HG02885 (cell line): Measurements from ENCODE around the gene URB2.
A peak's percentile ranks its signal among the peaks of the same experiment; 100 is the strongest.

ENCODE experiments used
- ATAC-seq: cut with Tn5 transposase; IDR thresholded peaks from one replicate; pipeline ENCODE4 v1.9.1; 2021; ENCODE audit warnings: mild to moderate bottlenecking; ENCODE audit not compliant: unreplicated experiment, poor library complexity

URB2 gene

GRCh38 chr1:229642376-229642775 is 16.3 kb downstream of the URB2 start:
- ATAC-seq: no peak

DNA sequence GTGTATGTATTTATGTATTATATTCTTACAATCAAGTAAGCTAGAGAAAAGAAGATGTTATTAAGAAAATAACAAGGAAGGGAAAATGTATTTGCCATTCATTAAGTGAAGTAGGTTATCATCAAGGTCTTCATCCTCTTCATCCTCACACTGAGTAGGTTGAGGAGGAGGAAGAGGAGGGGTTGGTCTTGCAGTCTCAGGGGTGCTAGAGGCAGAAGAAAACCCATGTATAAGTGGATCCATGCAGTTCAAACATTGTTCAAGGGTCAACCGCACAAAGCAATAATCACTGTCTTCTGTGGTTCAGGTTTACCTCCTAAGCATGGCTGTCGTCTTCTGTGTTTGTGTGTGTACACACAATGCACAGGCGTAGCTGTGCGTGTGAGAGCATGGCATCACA is 16.9 kb downstream of the URB2 start:
- no peak for ATAC-seq

DNA sequence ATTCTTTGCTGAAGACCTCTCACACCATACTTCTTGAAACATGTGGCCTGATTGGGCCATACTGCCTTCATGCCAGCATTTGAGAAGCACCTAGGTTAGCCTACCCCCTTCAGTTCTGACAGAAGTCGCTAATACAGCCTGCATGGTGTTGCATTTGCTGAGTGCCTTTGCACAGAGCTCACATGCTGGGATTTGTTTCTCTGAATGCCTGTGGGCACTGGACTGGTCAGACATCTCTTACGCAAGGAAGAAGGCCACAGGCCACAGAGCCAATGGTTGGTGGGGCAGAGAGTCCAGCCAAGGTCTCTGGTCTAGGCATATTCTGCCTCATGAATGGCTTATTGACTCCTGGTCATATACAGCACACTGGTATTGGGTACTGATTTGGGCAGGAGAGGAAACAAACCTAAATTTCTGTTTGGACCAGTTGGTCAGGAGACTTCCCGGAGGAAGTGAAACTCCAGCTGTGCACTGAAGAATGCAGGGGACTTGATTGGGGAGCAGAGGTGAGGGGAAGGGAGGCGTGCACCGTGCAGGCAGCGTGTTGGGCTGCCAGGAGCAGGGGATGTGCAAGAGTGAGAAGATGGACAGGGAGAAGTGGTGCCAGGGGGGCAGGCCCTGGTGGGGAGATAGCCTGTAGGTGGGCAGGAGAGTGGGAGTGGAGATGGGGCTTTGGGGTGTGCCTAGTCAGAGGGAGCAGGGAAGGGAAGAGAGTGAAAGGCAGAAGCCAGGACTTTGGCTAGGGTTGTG is 18.1 kb downstream of the URB2 start:
- ATAC-seq: peak; percentile 57

DNA sequence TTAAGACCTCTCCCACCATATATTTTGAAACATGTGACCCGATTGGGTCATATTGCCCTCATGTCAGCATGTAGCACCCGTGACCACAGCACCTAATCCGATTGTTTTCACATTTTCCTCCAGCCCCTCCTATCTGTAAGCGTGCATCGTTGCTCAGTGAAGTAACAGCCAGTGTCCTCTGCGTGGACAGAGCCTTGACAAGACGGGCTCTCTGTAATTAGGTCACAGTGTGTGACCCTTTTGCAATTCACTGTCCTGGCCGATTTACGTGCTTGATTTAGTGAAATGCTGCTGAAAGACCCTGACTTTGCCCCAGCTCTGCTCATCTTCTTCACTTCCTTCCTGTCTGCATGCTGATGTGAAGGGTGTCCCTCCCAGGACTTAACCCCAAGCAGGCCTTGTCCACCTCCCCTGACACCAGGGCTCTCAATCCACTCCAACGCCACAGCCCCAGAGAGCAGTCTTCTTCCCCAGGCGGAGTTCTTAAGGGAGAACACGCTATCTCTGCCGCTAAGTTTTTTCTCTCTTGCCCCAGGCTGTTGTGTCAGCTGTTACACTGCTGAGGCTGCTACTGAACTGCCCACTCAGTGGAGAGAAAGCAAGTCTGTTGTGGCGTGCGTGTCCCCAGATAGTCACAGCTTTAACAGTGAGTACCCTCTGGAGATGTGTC is 19.4 kb downstream of the URB2 start:
- no peak for ATAC-seq

GRCh38 chr1:229648406-229648805 is 22.4 kb downstream of the URB2 start:
- ATAC-seq: no peak

DNA sequence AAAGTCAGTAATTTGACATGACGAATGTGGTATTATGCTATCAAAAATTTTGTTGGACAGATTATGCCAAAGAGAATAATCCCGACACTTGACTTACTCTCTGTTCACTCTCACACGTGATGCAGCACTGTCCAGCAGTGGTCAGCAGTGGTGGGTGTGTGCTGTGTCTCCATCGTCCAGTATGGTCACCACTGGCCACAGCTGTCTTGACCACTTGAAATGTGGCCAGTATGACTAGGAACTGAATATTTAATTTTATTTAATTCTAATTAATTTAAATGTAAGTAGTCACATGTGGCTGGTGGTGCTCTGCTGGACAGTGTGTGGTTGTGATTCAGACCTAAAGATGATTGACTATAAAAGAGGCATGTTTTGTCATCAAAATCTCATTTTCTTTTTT is 24.0 kb downstream of the URB2 start:
- no peak for ATAC-seq

- ATAC-seq: no peak
Measured at GRCh38 chr1:229651546-229651945, 25.5 kb downstream of the URB2 start.

- no peak for ATAC-seq
Measured at GRCh38 chr1:229653420-229653819, 27.4 kb downstream of the URB2 start.

DNA sequence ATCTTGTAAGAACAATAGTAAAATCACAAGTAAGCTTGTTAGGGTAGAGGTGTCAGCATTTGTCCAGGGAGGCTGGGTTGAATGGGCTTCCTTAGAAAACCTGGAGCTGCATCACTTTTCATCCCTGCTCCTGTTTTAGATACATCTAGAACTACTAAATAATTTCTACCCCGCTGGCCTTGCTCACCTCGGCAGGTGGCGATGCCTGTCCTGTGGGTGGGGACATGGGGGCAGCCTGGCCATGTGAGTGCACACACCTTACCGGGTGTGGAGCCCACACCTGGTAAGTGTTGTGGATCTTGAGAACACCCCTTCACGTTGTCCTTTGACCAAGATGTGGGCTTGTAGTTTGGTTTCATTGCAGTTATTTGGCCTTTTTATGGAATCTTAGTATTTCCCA is 29.7 kb downstream of the URB2 start:
- no peak for ATAC-seq

- ATAC-seq: peak; percentile 61
Measured at GRCh38 chr1:229657993-229658755, 32.1 kb downstream of the URB2 start.

DNA sequence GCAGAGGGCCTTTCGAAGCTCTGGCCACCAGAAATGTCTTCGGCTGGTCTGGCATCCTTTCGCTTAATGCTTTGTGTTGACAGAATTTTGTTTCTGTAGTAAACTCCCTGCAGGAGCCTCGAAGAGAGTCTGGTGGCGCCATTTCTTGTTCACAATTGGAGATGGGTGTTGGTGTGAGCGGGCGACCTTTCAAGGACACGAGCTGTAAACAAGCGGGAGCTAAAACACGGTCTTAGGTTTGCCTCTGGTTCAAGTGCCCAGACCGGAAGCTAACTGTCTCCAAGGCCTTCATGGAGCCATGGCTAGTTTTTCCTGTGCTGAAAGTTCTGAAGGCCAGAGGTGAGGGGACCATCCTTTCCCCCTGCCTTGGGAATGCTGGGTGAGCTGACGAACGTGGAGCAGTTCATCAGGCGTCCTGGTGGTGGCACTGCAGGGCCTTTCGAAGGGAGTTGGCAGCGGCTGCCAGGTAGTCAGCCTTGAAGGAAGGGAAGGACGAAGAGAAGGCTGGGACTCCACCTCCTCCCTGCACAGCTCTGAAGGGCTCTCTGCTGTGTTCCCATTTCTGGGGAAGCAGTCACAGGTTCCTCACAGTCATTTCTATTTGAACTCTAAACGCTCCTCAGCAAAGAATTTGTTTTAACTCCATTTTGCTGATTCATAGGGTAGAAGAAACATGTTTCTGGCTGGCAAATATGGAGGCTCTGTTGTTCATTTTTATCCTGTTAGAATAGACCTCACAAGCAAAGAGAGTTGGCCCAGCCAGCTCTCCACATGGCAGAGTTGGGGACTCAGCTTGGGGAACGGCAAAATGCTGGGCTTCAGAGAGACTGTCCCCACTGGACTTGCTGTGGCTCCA is 35.2 kb downstream of the URB2 start:
- peak; percentile 70 for ATAC-seq

DNA sequence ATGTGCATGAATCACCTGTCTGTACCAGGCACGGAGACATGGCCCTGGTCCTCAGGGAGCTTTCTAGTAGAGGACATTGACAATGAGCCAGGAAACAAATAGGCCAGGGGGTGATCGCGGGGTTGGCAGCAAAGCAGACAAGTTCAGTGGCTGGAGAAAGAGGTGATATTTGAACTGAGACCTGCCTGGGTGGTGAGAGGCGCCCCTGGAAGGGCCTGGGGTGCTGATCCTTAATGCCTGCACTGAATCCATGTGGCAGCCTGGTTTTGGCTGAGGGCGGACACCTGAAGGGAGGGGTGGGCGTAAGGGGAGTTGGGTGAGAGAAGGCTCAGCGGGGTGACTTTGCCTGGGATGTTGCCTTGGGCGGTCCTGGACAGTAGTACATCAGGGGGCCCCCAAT is 35.9 kb downstream of the URB2 start:
- ATAC-seq: no peak

DNA sequence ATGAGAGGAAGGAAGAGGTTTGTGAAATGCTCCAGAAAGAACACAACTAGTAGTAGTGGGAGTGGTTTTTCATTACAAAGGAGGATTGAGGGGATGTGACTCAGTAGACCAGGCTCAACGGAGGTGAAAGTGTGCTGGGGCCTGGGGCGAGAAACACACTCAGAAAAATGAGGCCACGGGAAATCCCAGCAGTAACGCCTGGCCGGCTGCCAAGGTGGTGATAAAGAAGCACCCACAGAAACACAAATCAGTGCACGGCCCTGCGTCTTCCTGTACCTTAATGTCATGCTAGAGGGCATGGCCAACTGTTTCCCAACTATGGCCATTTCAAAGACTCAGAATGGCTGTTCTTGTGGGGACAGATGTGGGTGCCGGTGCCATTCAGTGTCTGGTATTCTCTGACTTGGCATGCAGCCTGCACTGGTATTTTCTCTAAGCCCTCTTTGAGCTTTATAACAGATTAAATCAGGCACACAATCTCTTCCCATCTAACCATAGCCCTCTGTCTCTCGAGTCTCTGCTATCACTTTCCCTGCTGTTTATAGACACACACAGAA is 38.2 kb downstream of the URB2 start:
- ATAC-seq: no peak

GRCh38 chr1:229665912-229666558 is 40.0 kb downstream of the URB2 start:
- no peak for ATAC-seq

GRCh38 chr1:229666585-229666984 is 40.5 kb downstream of the URB2 start:
- ATAC-seq: no peak

GRCh38 chr1:229669333-229669732 is 43.3 kb downstream of the URB2 start:
- ATAC-seq: no peak

DNA sequence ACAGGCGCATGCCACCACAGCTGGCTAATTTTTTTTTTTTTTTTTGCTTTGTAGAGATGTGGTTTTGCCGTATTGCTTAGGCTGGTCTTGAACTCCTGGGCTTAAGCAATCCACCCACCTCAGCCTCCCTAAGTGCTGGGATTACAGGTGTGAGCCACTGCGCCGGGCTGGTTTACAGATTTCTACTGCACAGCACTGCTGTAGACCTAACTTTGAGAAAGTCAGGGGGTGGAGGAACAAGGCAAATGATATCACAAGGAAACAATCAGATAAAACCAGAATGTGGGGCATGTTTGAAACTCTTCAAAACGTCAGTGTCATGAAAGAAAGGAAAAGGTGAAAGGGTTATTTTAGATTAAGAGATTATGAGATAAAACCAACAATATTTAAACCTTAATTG is 45.3 kb downstream of the URB2 start:
- no peak for ATAC-seq

DNA sequence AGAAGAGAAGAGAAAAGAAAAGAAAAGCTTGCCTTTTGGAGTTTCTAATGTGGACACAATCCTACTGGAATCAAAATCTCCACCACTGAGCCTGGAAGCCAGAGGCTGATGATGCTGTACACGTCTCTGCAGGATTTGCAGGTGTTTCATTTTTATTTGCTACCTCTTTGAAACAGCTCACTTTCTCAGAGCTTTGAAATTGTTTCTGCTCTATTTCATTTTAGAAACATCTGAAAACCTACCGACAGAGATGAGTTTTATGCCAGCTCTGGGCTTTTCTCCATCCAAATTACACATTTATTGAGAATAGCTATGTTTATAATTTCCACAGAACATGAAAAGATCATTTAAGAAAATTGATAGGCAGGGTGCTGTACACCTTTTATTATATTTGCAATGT is 46.2 kb downstream of the URB2 start:
- no peak for ATAC-seq

DNA sequence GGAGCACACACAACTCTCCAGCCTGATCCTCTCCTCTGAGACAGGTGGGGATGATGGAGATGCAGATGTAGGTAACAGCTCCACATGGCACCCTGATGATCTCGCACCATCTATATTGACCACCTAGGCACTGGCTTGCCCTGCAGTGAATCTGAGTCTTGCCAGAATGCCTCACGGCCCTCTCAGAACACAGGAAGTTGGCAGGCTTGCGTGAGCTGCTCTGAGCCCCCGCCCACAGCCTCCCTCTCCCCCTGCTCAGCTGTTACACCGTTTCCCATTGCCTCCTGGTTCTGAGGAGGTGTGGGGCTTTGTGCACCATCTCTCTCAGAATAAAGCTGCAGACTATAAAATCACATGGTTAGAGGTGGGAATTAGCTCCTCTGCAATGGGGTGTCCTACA is 48.0 kb downstream of the URB2 start:
- no peak for ATAC-seq

- no peak for ATAC-seq
Measured at GRCh38 chr1:229675396-229675795, 49.3 kb downstream of the URB2 start.
